DND-41 (cell line): ENCODE data around the gene TVP23C.
"Not testable (repeated sequence)": the region's sequence is repeated elsewhere in the genome, so short reads cannot be mapped to it uniquely, and the experiment has no call there.

Experiments used
- ATAC-seq: fragments of 200-7000 bp; cut with Tn5 transposase; 3 replicates; pipeline ENCODE4 v1.9.1; 2021; ENCODE audit warnings: low read depth; ENCODE audit not compliant: insufficient read depth
- DNase-seq: peaks from one replicate; pipeline ENCODE4 v3.0.0-alpha.2; 2020
- H2AFZ ChIP-seq: 2 replicates; pipeline ENCODE4 v1.6.0; 2012; ENCODE audit warnings: low read depth, low read length
- H3K27ac ChIP-seq: 2 replicates; pipeline ENCODE4 v1.5.1; 2012; ENCODE audit warnings: low read length, inconsistent platforms
- H3K27me3 ChIP-seq: fragments of 200-600 bp; sonication (generic); 2 replicates; pipeline ENCODE4 v1.6.0; 2012; ENCODE audit warnings: low read length, mild to moderate bottlenecking, inconsistent platforms; ENCODE audit not compliant: insufficient read depth, poor library complexity
- H3K36me3 ChIP-seq: 2 replicates; pipeline ENCODE4 v1.5.1; 2012; ENCODE audit warnings: low read length, inconsistent platforms; ENCODE audit not compliant: insufficient read depth
- H3K4me1 ChIP-seq: 2 replicates; pipeline ENCODE4 v1.5.1; 2012; ENCODE audit warnings: mild to moderate bottlenecking, low read length; ENCODE audit not compliant: insufficient read depth
- H3K4me2 ChIP-seq: 2 replicates; pipeline ENCODE4 v1.6.0; 2012; ENCODE audit warnings: mild to moderate bottlenecking, moderate library complexity, low read length, inconsistent platforms; ENCODE audit not compliant: insufficient read depth
- H3K4me3 ChIP-seq, 2 experiments: fragments of 200-600 bp in 1 of 2; shearing (Covaris generic) in 1 of 2; 2 replicates each; pipeline ENCODE4 v1.5.1; 2012 to 2016; ENCODE audit warnings: inconsistent platforms in 2 of 2, low read length in 2 of 2, mild to moderate bottlenecking in 2 of 2, low read depth in 1 of 2, moderate library complexity in 1 of 2
- H3K79me2 ChIP-seq: 2 replicates; pipeline ENCODE4 v1.6.0; 2012; ENCODE audit warnings: low read length, inconsistent platforms; ENCODE audit not compliant: insufficient read depth
- H3K9ac ChIP-seq: 2 replicates; pipeline ENCODE4 v1.6.0; 2012; ENCODE audit warnings: low read depth, mild to moderate bottlenecking, inconsistent platforms, low read length, moderate library complexity
- H3K9me3 ChIP-seq: 2 replicates; pipeline ENCODE4 v1.5.1; 2012; ENCODE audit warnings: low read length, moderate library complexity, mild to moderate bottlenecking, inconsistent platforms; ENCODE audit not compliant: insufficient read depth, severe bottlenecking
- H4K20me1 ChIP-seq: 2 replicates; pipeline ENCODE4 v1.6.0; 2012; ENCODE audit warnings: low read length; ENCODE audit not compliant: insufficient read depth

TVP23C gene

GRCh38 chr17:15563375-15563857, at the start of gene TVP23C:
TSS of gene TVP23C (minus strand) at chr17:15563483. CDS start at chr17:15563448, 35 bp downstream.
- H4K20me1 ChIP-seq, H3K36me3 ChIP-seq, H3K4me1 ChIP-seq, H3K27ac ChIP-seq, H3K27me3 ChIP-seq, H3K9me3 ChIP-seq, H3K79me2 ChIP-seq: not testable (repeated sequence)
- H3K9ac ChIP-seq, result peak within 1 kb of the TSS; percentile 50
- peak; percentile 80 for ATAC-seq
- H2AFZ ChIP-seq, result peak within 1 kb of the TSS; percentile 75
- H3K4me3 ChIP-seq, result peak within 1 kb of the TSS; percentile 29 to 68; a peak in 3 of 4 replicates
- peak within 1 kb of the TSS; percentile 57; the same call in 1 of the 2 replicates for H3K4me2 ChIP-seq
- DNase-seq, result peak; percentile 68

DNA sequence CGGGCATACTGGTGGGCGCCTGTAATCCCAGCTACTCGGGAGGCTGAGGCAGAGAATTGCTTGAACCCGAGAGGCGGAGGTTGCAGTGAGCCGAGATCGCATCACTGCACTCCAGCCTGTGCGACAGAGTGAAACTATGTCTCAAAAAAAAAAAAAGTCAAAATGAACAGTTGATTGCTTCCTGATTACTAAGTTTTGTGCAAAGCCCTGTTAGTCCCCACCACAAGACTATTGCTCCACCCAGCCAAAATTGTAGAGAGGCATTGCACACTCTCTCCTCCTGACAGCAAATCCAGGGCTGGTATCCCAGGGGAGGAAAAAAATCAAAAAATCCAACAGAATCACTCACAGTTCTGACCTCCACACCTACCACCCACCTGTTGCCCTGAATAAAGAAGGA, 29.7 kb upstream of the TVP23C start:
- H3K79me2 ChIP-seq, H3K27me3 ChIP-seq, ATAC-seq, H3K27ac ChIP-seq, H3K9ac ChIP-seq, H3K4me2 ChIP-seq, H3K9me3 ChIP-seq, H2AFZ ChIP-seq, H3K36me3 ChIP-seq, DNase-seq, H4K20me1 ChIP-seq, H3K4me3 ChIP-seq: not testable (repeated sequence)
- peaks cover 24% of the 10 kb centered on the region for H3K4me1 ChIP-seq

GRCh38 chr17:15591986-15592385, 28.7 kb upstream of the TVP23C start:
- H2AFZ ChIP-seq, H3K9ac ChIP-seq, ATAC-seq, H3K27ac ChIP-seq, H3K79me2 ChIP-seq, DNase-seq, H3K4me3 ChIP-seq, H3K4me2 ChIP-seq, H3K27me3 ChIP-seq, H3K36me3 ChIP-seq, H3K9me3 ChIP-seq, H4K20me1 ChIP-seq: not testable (repeated sequence)
- H3K4me1 ChIP-seq, result peaks cover 24% of the 10 kb centered on the region

- H3K9me3 ChIP-seq, H4K20me1 ChIP-seq, H3K79me2 ChIP-seq, H3K9ac ChIP-seq, DNase-seq, H3K27me3 ChIP-seq, H3K36me3 ChIP-seq, H3K27ac ChIP-seq, H2AFZ ChIP-seq, H3K4me3 ChIP-seq, H3K4me2 ChIP-seq: not testable (repeated sequence)
- H3K4me1 ChIP-seq, result peaks cover 24% of the 10 kb centered on the region
- ATAC-seq, result 0 out of 3 replicates have a peak, but pooled peaks have one; percentile 2
Observed at GRCh38 chr17:15590844-15591243, 27.6 kb upstream of the TVP23C start.

DNA sequence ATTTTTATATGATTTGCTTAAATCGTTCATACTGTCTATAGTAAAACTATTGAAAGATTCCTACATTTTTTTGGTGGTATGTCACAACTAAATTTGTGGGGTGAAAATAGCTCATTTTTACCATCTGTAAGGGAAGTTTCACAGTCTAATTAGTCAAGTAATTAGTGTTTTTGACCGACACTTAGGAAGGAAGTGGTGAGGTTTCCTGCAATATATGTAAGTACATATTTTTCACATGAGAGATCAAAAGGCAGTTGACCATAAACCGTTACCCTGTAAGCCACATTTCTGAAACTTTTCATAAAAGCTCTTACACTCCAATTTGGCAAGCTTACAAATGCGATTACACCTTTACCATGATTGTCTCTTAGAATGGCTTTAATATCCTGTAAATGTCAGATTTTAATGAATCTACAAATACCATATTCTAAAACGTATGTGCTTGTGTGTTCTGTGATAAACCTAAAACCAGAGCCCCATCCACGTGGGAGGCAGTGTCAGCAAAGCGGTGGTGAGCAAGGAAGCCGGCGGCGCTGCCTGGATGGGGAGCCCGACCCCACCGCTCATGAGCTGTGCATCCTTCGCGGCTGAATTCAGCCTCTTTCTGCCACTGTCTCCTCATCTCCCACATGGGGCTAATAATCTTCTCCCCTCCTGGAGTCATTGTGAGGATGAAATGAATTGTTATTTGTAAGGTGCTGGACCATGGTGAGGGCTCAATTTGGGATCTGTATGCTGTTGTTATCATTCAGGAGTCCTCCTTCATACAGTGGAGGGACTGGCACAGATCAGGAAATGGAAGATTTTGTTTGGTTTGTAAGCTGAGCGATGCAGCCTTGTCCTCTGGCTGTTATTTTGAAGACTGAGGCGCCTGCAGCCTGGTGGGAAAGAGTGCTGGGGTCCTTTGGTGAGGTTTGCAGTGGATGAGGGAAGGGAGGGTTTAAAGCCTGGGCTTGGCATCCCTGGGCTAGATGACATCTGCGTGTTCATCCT, 26.6 kb upstream of the TVP23C start:
- ATAC-seq (peak; percentile 83), DNase-seq (peak; percentile 56)
- not testable (repeated sequence) for H4K20me1 ChIP-seq, H2AFZ ChIP-seq, H3K27ac ChIP-seq, H3K36me3 ChIP-seq, H3K9ac ChIP-seq, H3K4me3 ChIP-seq, H3K79me2 ChIP-seq, H3K9me3 ChIP-seq, H3K27me3 ChIP-seq
- Histone ChIP-seq H3K4me1 (peaks cover 24% of the 10 kb centered on the region), H3K4me2 (peak overlapping the region; percentile 46)

DNA sequence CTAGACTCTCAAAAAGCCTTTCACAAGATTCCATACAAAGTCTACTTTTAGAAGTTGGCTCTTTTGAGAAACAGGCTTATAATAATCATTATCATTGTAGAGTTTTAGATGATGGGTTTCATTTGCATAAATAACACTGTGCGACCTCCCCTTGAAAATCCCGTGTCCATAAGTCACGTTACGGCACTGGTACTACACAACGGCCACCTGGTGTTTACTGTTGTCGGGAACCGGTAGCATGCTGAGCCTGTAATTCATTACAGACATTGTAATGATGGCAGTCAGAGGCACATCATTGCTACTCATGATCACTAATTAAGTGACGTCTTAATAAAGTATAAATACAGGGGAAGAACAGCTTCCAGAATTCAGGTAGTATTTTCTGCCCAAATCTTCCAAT, 24.7 kb upstream of the TVP23C start:
- H3K27ac ChIP-seq, H3K79me2 ChIP-seq, DNase-seq, H2AFZ ChIP-seq, ATAC-seq, H3K36me3 ChIP-seq, H3K27me3 ChIP-seq, H3K9me3 ChIP-seq, H3K9ac ChIP-seq, H4K20me1 ChIP-seq, H3K4me2 ChIP-seq, H3K4me3 ChIP-seq: not testable (repeated sequence)
- H3K4me1 ChIP-seq, result peaks cover 24% of the 10 kb centered on the region

DNA sequence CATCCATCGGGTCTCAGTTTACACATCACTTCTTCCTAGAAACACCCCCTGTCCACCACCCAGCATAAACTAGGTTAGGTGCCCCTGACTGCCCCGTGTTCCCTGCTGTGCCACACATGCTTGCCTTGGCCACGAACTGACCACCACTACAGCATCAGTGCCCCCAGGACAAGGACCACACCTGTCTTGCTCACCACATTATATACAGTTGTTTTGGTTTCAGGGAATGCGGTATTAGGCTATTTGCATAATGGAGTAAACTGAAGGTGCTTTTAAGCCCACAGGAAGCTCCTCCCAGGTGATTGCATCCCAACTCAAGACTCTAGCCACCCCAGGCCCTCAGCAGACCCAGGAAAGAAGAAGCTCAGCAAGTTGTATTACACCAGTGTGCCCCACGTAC, 20.0 kb upstream of the TVP23C start:
- not testable (repeated sequence) for DNase-seq, H3K4me3 ChIP-seq, H2AFZ ChIP-seq

DNA sequence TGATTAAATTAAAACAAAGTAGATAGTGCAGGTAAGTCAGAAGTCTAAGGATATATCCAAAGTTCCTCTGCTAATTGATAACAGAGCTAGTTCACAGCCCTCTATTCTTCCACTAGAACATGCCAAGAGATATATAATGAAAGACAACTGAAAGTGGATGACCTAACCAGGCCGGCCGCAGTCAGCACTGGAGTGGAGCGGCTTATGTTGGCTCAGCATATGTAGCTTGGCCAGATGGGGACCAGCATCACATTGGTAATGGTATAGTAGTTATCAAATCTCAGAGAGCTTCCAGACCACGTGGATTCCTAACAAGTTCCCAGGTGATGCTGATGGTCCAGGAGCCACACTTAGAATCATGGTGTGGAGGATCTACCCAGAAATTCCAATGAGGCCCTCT, 18.2 kb upstream of the TVP23C start:
- H3K4me2 ChIP-seq, ATAC-seq, H3K79me2 ChIP-seq, H3K27ac ChIP-seq, H3K9me3 ChIP-seq, H3K27me3 ChIP-seq, H3K36me3 ChIP-seq, H3K9ac ChIP-seq, H4K20me1 ChIP-seq, DNase-seq, H3K4me1 ChIP-seq, H3K4me3 ChIP-seq, H2AFZ ChIP-seq: not testable (repeated sequence)

More for the DNA sequence above, 20.0 kb upstream of the TVP23C start:
- not testable (repeated sequence) for H3K27ac ChIP-seq, H3K79me2 ChIP-seq, H3K4me2 ChIP-seq, H3K36me3 ChIP-seq, ATAC-seq, H3K9ac ChIP-seq, H4K20me1 ChIP-seq, H3K27me3 ChIP-seq, H3K9me3 ChIP-seq, H3K4me1 ChIP-seq
